ENCODE results near the gene SLC12A4.
"Not testable (repeated sequence)": the region's sequence is repeated elsewhere in the genome, so short reads cannot be mapped to it uniquely, and the experiment has no call there.

The SLC12A4 gene

GRCh38 chr16:67968400-67969253 is at the start of gene SLC12A4:
SLC12A4 (minus strand) TSS chr16:67968637; CDS start chr16:67968553, 84 bp downstream.
- DNase-seq (ENCODE audit: low spot score), result peak; percentile 99
- in situ Hi-C loops (cut with MboI; ENCODE audit: low sequenced_read_pairs, unreplicated experiment), result no loop called here
- TF ChIP-seq CTCF (IDR thresholded peaks at IDR 0.05; ENCODE audit: borderline replicate concordance, control extremely low read depth, extremely low read depth, insufficient read depth, missing control alignments), result no peak

- no peak for TF ChIP-seq CTCF (IDR thresholded peaks at IDR 0.05; ENCODE audit: borderline replicate concordance, control extremely low read depth, extremely low read depth, insufficient read depth, missing control alignments)
- in situ Hi-C loops (cut with MboI; ENCODE audit: low sequenced_read_pairs, unreplicated experiment), result no loop called here
- DNase-seq (ENCODE audit: low spot score), result no peak
These were observed 47.2 kb upstream of the SLC12A4 start, which contains the start of gene DPEP2NB for GRCh38 chr16:68015681-68016080. DPEP2NB (minus strand) TSS chr16:68015911; CDS start chr16:68015770, 141 bp downstream.

- DNase-seq (ENCODE audit: low spot score), result no peak
- in situ Hi-C loops (cut with MboI; ENCODE audit: low sequenced_read_pairs, unreplicated experiment), result no loop called here
- TF ChIP-seq CTCF (IDR thresholded peaks at IDR 0.05; ENCODE audit: borderline replicate concordance, control extremely low read depth, extremely low read depth, insufficient read depth, missing control alignments), result no peak
These were observed 45.0 kb upstream of the SLC12A4 start for GRCh38 chr16:68013440-68013839.

GRCh38 chr16:68009872-68010271 is 41.4 kb upstream of the SLC12A4 start:
- DNase-seq (ENCODE audit: low spot score); in situ Hi-C loops (cut with MboI; ENCODE audit: low sequenced_read_pairs, unreplicated experiment): not testable (repeated sequence)

GRCh38 chr16:68009157-68009735 is 40.8 kb upstream of the SLC12A4 start:
- in situ Hi-C loops (cut with MboI; ENCODE audit: low sequenced_read_pairs, unreplicated experiment), result no loop called here
- no peak for TF ChIP-seq CTCF (IDR thresholded peaks at IDR 0.05; ENCODE audit: borderline replicate concordance, control extremely low read depth, extremely low read depth, insufficient read depth, missing control alignments)
- DNase-seq (ENCODE audit: low spot score), result no peak

GRCh38 chr16:68005786-68006286 is 37.4 kb upstream of the SLC12A4 start:
- no peak for TF ChIP-seq CTCF (IDR thresholded peaks at IDR 0.05; ENCODE audit: borderline replicate concordance, control extremely low read depth, extremely low read depth, insufficient read depth, missing control alignments)
- no peak for DNase-seq (ENCODE audit: low spot score)
- in situ Hi-C loops (cut with MboI; ENCODE audit: low sequenced_read_pairs, unreplicated experiment), result no loop called here

GRCh38 chr16:68005211-68005610 is 36.8 kb upstream of the SLC12A4 start:
- TF ChIP-seq CTCF (IDR thresholded peaks at IDR 0.05; ENCODE audit: borderline replicate concordance, control extremely low read depth, extremely low read depth, insufficient read depth, missing control alignments), result no peak
- in situ Hi-C loops (cut with MboI; ENCODE audit: low sequenced_read_pairs, unreplicated experiment), result no loop called here

More at GRCh38 chr16:68005211-68005610, 36.8 kb upstream of the SLC12A4 start:
- no peak for DNase-seq (ENCODE audit: low spot score)
